Tibial artery (tissue), 4 donors: ENCODE measurements around the gene GAA.
"Not testable (repeated sequence)": the region's sequence is repeated elsewhere in the genome, so short reads cannot be mapped to it uniquely, and the experiment has no call there.

Source experiments
- DNase-seq, 2 donors: peaks; one replicate each; pipeline ENCODE4 v3.0.0-alpha.2; 2019
- H3K27ac ChIP-seq, 2 donors: fragments of 200-600 bp; sonication (generic) in 1 of 2; 1 replicate in 1 of 2; 2 replicates in 1 of 2; pipeline ENCODE4 v1.5.1; 2018 to 2019; ENCODE audit warnings: mild to moderate bottlenecking in 1 of 2
- H3K27me3 ChIP-seq, 2 donors: fragments of 200-600 bp; sonication (generic) in 1 of 2; one replicate each; pipeline versions ENCODE4 v1.5.1 to v1.6.0; 2016 to 2019
- H3K36me3 ChIP-seq, 3 donors: fragments of 200-600 bp; sonication (generic) in 2 of 3; one replicate each; pipeline ENCODE4 v1.5.1; 2016 to 2019; ENCODE audit warnings: mild to moderate bottlenecking in 2 of 3
- H3K4me1 ChIP-seq, 4 donors: fragments of 200-600 bp; sonication (generic) in 2 of 4; 1 replicate in 3 of 4; 2 replicates in 1 of 4; pipeline ENCODE4 v1.5.1; 2016 to 2019
- H3K4me3 ChIP-seq, 2 donors: fragments of 200-600 bp; sonication (generic) in 1 of 2; 1 replicate in 1 of 2; 2 replicates in 1 of 2; pipeline ENCODE4 v1.5.1; 2018 to 2019; ENCODE audit warnings: mild to moderate bottlenecking in 2 of 2
- H3K9me3 ChIP-seq, 3 donors: fragments of 200-600 bp; sonication (generic) in 1 of 3; one replicate each; pipeline ENCODE4 v1.5.1; 2016 to 2019
- intact Hi-C: fragments of 100-400 bp; cut with DNase I; formaldehyde crosslinking; loops from one replicate; pipeline ENCODE4 v1.15.0; 2023; ENCODE audit warnings: low total_unique reads
- TF ChIP-seq, protein P1 (sequence below), 2 experiments: fragments of 200-600 bp in 1 of 2; fragments of 450-650 bp in 1 of 2; IDR thresholded peaks; one replicate each; pipeline ENCODE4 v1.5.1; 2017 to 2019; ENCODE audit warnings: antibody characterized with exemption in 2 of 2, mild to moderate bottlenecking in 1 of 2, moderate library complexity in 1 of 2

Gene GAA

GRCh38 chr17:80086081-80086480 is 15.3 kb upstream of the GAA start:
- DNase-seq, result no peak
- Histone ChIP-seq H3K36me3 (peaks cover 0 to 12% (median 0%) of the 10 kb centered on the region in 3 donors), H3K4me3 (no peak overlapping the region), H3K9me3 (no peaks in the 10 kb centered on the region), H3K4me1 (peaks cover 0 to 9% (median 7%) of the 10 kb centered on the region in 4 donors), H3K27ac (no peak overlapping the region), H3K27me3 (no peaks in the 10 kb centered on the region)
- TF ChIP-seq, protein P1, sequence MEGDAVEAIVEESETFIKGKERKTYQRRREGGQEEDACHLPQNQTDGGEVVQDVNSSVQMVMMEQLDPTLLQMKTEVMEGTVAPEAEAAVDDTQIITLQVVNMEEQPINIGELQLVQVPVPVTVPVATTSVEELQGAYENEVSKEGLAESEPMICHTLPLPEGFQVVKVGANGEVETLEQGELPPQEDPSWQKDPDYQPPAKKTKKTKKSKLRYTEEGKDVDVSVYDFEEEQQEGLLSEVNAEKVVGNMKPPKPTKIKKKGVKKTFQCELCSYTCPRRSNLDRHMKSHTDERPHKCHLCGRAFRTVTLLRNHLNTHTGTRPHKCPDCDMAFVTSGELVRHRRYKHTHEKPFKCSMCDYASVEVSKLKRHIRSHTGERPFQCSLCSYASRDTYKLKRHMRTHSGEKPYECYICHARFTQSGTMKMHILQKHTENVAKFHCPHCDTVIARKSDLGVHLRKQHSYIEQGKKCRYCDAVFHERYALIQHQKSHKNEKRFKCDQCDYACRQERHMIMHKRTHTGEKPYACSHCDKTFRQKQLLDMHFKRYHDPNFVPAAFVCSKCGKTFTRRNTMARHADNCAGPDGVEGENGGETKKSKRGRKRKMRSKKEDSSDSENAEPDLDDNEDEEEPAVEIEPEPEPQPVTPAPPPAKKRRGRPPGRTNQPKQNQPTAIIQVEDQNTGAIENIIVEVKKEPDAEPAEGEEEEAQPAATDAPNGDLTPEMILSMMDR (IDR thresholded peaks at IDR 0.05), result no peak
- intact Hi-C loops, result no loop called here

GRCh38 chr17:80086616-80087015 is 14.8 kb upstream of the GAA start:
- TF ChIP-seq, protein P1 (IDR thresholded peaks at IDR 0.05), result no peak
- H3K4me1 ChIP-seq, result peaks cover 0 to 9% (median 7%) of the 10 kb centered on the region in 4 donors
- intact Hi-C loops, result no loop called here
- no peak overlapping the region for H3K27ac ChIP-seq
- H3K27me3 ChIP-seq, result no peaks in the 10 kb centered on the region
- no peak overlapping the region for H3K4me3 ChIP-seq
- H3K36me3 ChIP-seq, result peaks cover 0 to 12% (median 0%) of the 10 kb centered on the region in 3 donors
- no peaks in the 10 kb centered on the region for H3K9me3 ChIP-seq
- no peak for DNase-seq

DNA sequence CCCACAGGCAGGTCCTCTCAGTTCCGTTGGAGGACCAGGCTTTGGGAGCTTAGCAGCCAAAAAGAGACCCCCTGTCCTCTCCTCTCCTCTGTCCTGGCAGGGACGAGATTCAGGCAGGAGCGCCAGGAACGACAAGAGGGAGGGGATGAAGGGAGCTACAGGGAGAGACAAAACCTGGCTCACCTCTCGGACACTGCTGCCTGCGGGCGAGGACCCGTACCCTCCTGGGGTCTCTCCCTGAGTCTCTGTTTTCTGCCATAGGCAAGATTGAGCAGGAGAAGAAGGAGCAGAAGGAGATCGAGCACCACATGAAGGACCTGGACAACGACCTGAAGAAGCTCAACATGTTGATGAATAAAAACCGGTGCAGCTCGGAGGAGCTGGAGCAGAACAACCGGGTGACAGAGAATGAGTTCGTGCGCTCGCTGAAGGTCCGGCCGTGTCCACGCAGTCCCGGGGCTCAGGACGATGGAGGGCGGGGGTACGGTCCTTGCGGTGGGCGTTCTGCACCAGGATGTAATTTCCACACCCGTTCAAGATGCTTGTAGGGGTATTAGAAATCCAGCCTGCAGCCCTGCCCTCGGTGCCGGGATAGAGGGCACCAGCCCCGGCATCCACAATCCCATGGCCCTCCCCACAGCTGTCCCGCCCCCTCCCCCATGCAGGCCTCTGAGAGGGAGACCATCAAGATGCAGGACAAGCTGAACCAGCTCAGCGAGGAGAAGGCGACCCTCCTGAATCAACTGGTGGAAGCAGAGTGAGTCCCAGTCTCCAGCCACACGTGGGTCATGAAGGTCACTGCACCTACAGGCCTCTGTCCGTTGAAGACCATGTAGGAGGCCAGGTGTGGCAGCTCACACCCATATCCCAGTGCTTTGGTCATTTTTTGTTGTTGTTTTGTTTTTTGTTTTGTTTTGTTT is 13.8 kb upstream of the GAA start:
- peaks cover 0 to 5% (median 3%) of the 10 kb centered on the region in 4 donors for H3K4me1 ChIP-seq
- DNase-seq, result no peak
- TF ChIP-seq, protein P1 (IDR thresholded peaks at IDR 0.05), result no peak
- intact Hi-C loops, result no loop called here
- no peaks in the 10 kb centered on the region for H3K9me3 ChIP-seq
- H3K27ac ChIP-seq, result no peak overlapping the region
- H3K4me3 ChIP-seq, result no peak overlapping the region
- H3K36me3 ChIP-seq, result peaks cover 0 to 12% (median 0%) of the 10 kb centered on the region in 3 donors
- H3K27me3 ChIP-seq, result no peaks in the 10 kb centered on the region

DNA sequence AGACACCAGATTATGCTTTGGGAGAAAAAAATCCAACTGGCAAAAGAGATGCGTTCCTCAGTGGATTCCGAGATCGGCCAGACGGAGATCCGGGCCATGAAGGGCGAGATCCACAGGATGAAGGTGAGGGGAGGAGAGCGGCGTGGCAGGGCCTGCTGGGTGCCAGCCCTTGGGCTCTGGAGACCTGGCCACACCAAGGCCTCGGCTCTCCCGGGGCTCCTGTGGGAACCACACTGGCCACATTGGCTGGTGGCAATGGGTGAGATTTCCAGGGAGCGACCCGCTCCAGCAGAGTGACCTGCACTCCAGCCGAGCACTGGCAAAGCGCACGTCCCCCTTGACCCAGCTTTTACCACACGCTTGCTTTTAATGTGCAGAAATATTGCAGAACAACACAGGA is 11.6 kb upstream of the GAA start:
- no peak for DNase-seq
- H3K36me3 ChIP-seq, result peaks cover 0 to 10% (median 0%) of the 10 kb centered on the region in 3 donors
- intact Hi-C loops, result no loop called here
- H3K27ac ChIP-seq, result no peak overlapping the region
- no peak overlapping the region for H3K4me3 ChIP-seq
- no peaks in the 10 kb centered on the region for H3K27me3 ChIP-seq
- no peaks in the 10 kb centered on the region for H3K4me1 ChIP-seq
- no peaks in the 10 kb centered on the region for H3K9me3 ChIP-seq
- TF ChIP-seq, protein P1 (IDR thresholded peaks at IDR 0.05), result no peak

GRCh38 chr17:80090164-80090563 is 11.2 kb upstream of the GAA start:
- H3K4me1 ChIP-seq, H3K27me3 ChIP-seq, H3K27ac ChIP-seq, H3K36me3 ChIP-seq, intact Hi-C loops, H3K9me3 ChIP-seq, DNase-seq, H3K4me3 ChIP-seq: not testable (repeated sequence)

GRCh38 chr17:80091376-80091775 is 10.0 kb upstream of the GAA start:
- TF ChIP-seq, protein P1 (IDR thresholded peaks at IDR 0.05), result no peak
- no peak for DNase-seq
- Histone ChIP-seq H3K4me3 (no peak overlapping the region), H3K27ac (no peak overlapping the region), H3K4me1 (no peaks in the 10 kb centered on the region), H3K27me3 (no peaks in the 10 kb centered on the region), H3K36me3 (peaks cover 0 to 7% (median 0%) of the 10 kb centered on the region in 3 donors), H3K9me3 (no peaks in the 10 kb centered on the region)
- intact Hi-C loops, result no loop called here
